ENCODE measurements around the gene ZBTB38. TPM values are rescaled to one million over a fixed set of nuclear protein-coding genes. Genes with fewer than 3 reads are reported as not detected.

The ZBTB38 gene
- total and polyA plus RNA-seq, 2 of the 13 experiments (the other 11 are each of a cell fraction or from before 2014, with no cell fraction given), result 26.8 to 51.7 TPM

- TF ChIP-seq ZNF275 (CRISPR knock-in tag; IDR thresholded peaks at IDR 0.05; ENCODE audit: borderline replicate concordance), result no peak
- TF ChIP-seq NFIC (IDR thresholded peaks at IDR 0.05; ENCODE audit: low read length), result peak; percentile 78; the same call in 1 of the 2 replicates
- TF ChIP-seq CHD4 (IDR thresholded peaks at IDR 0.05; ENCODE audit: borderline replicate concordance, low read length), result peak; percentile 72; the same call in 1 of the 2 replicates
- peak; percentile 78 for TF ChIP-seq THAP11 (CRISPR knock-in tag; IDR thresholded peaks at IDR 0.05)
- TF ChIP-seq KLF6 (CRISPR knock-in tag; IDR thresholded peaks at IDR 0.05), result no peak
- TF ChIP-seq ZNF546 (CRISPR knock-in tag; conservative IDR thresholded peaks at IDR 0.05), result no peak
- TF ChIP-seq ZGPAT (CRISPR knock-in tag; IDR thresholded peaks at IDR 0.05), result peak; percentile 83
- TF ChIP-seq ZUFSP (CRISPR knock-in tag; IDR thresholded peaks at IDR 0.05; ENCODE audit: borderline replicate concordance), result no peak
- no peak for TF ChIP-seq ZNF256 (CRISPR knock-in tag; conservative IDR thresholded peaks at IDR 0.05)
- no peak for TF ChIP-seq ZNF616 (CRISPR knock-in tag; IDR thresholded peaks at IDR 0.05; ENCODE audit: low read depth)
- peak; percentile 98 for TF ChIP-seq ZSCAN9 (CRISPR knock-in tag; IDR thresholded peaks at IDR 0.05; ENCODE audit: borderline replicate concordance)
- no peak for TF ChIP-seq PRDM4 (CRISPR knock-in tag; IDR thresholded peaks at IDR 0.05; ENCODE audit: borderline replicate concordance)
- peak; percentile 24; the same call in 1 of the 2 replicates for TF ChIP-seq ZNF574 (CRISPR knock-in tag; IDR thresholded peaks at IDR 0.05)
- no peak for TF ChIP-seq ELF3 (CRISPR knock-in tag; IDR thresholded peaks at IDR 0.05)
- no peak for TF ChIP-seq FOXO4 (CRISPR knock-in tag; conservative IDR thresholded peaks at IDR 0.05)
- no peak; the same call in 1 of the 2 replicates for TF ChIP-seq SIX1 (CRISPR knock-in tag; IDR thresholded peaks at IDR 0.05; ENCODE audit: borderline replicate concordance)
These were observed 32.0 kb downstream of the ZBTB38 start (continued) for GRCh38 chr3:141400073-141400971.

Measured in HepG2 (cell line).